HepG2 (cell line): ENCODE measurements around the gene RASGRF1. TPM values are rescaled to one million over a fixed set of nuclear protein-coding genes. Genes with fewer than 3 reads are reported as not detected.

ENCODE experiments used
- ELF3 ChIP-seq: IDR thresholded peaks from 2 replicates; pipeline ENCODE4 v1.6.1; 2016; ENCODE audit warnings: missing genetic modification reagents, missing compliant biosample characterization
- FOXA3 ChIP-seq: IDR thresholded peaks from 2 replicates; pipeline ENCODE4 v1.6.1; 2016; ENCODE audit warnings: missing genetic modification reagents, missing compliant biosample characterization
- HMGA1 ChIP-seq: sonication (generic); formaldehyde crosslinking; conservative IDR thresholded peaks from 2 replicates; pipeline ENCODE4 v1.4.0; 2020; ENCODE audit warnings: missing genetic modification reagents
- KLF13 ChIP-seq: sonication (generic); formaldehyde crosslinking; IDR thresholded peaks from 2 replicates; pipeline ENCODE4 v1.4.0; 2020; ENCODE audit warnings: mild to moderate bottlenecking, missing genetic modification reagents
- ONECUT2 ChIP-seq: sonication (generic); formaldehyde crosslinking; IDR thresholded peaks from 2 replicates; pipeline ENCODE4 v1.4.0; 2020; ENCODE audit warnings: missing genetic modification reagents
- RXRB ChIP-seq: IDR thresholded peaks from 2 replicates; pipeline ENCODE4 v1.6.1; 2016; ENCODE audit warnings: borderline replicate concordance, missing genetic modification reagents, missing compliant biosample characterization
- SMYD3 ChIP-seq: sonication (generic); formaldehyde crosslinking; IDR thresholded peaks from 2 replicates; pipeline ENCODE4 v1.8.1; 2023; ENCODE audit warnings: mild to moderate bottlenecking, missing genetic modification reagents
- SNAI1 ChIP-seq: sonication (generic); formaldehyde crosslinking; IDR thresholded peaks from 2 replicates; pipeline ENCODE4 v1.5.0; 2020; ENCODE audit warnings: mild to moderate bottlenecking, missing genetic modification reagents, borderline replicate concordance
- ZC3H13 ChIP-seq: sonication (generic); formaldehyde crosslinking; IDR thresholded peaks from 2 replicates; pipeline ENCODE4 v1.8.1; 2023; ENCODE audit warnings: mild to moderate bottlenecking, missing genetic modification reagents, moderate library complexity
- ZNF350 ChIP-seq: sonication (generic); formaldehyde crosslinking; IDR thresholded peaks from 2 replicates; pipeline ENCODE4 v1.4.0; 2020; ENCODE audit warnings: mild to moderate bottlenecking, low read depth, missing genetic modification reagents, borderline replicate concordance
- ZNF564 ChIP-seq: sonication (generic); formaldehyde crosslinking; IDR thresholded peaks from 2 replicates; pipeline ENCODE4 v1.8.1; 2023; ENCODE audit warnings: mild to moderate bottlenecking, missing genetic modification reagents
- ZNF629 ChIP-seq: sonication (generic); formaldehyde crosslinking; conservative IDR thresholded peaks from 2 replicates; pipeline ENCODE4 v1.5.0; 2020; ENCODE audit warnings: missing genetic modification reagents
- ZNF747 ChIP-seq: sonication (generic); formaldehyde crosslinking; IDR thresholded peaks from 2 replicates; pipeline ENCODE4 v1.8.1; 2023; ENCODE audit warnings: missing genetic modification reagents, mild to moderate bottlenecking, borderline replicate concordance
- polyA plus RNA-seq, 8 experiments: library from polyadenylated mRNA; depleted of rRNA in 3 of 8; stranded (reverse) in 7 of 8; unstranded in 1 of 8; fragments of >200 nt; fragmentation: Illumina TruSeq in 4 of 8; extraction: Trizol in 4 of 8; gene quantifications; 2 replicates each; pipeline versions ENCODE4 v1.2.1 to v1.2.3, GENCODE V29; 2011 to 2016; ENCODE audit warnings: low read depth in 4 of 8, missing spikeins in 1 of 8, mixed read lengths in 1 of 8; ENCODE audit not compliant: insufficient read depth in 1 of 8
- total RNA-seq, 5 experiments: library from RNA; depleted of rRNA; stranded (reverse); fragments of >200 nt; fragmentation: Illumina TruSeq; extraction: Trizol; gene quantifications; 2 replicates each; pipeline ENCODE4 v1.2.3, GENCODE V29; 2016; ENCODE audit warnings: low read depth in 1 of 5
- TF ChIP-seq, protein P1 (sequence below), 2 experiments: fragments of 450-650 bp in 1 of 2; sonication (generic) in 1 of 2; formaldehyde crosslinking in 1 of 2; IDR thresholded peaks; 2 replicates each; pipeline versions ENCODE4 v1.6.1 to v1.8.0; 2016 to 2022; ENCODE audit warnings: antibody characterized with exemption in 1 of 2, mild to moderate bottlenecking in 1 of 2, missing genetic modification reagents in 1 of 2
- TF ChIP-seq, protein P2 (sequence below): sonication (generic); formaldehyde crosslinking; IDR thresholded peaks from 2 replicates; pipeline ENCODE4 v1.8.1; 2022; ENCODE audit warnings: low read depth, mild to moderate bottlenecking, missing genetic modification reagents

RASGRF1 gene
- total and polyA plus RNA-seq, 2 of the 13 experiments (the other 11 are each of a cell fraction or from before 2014, with no cell fraction given), result 0.55 to 3.0 TPM

DNA sequence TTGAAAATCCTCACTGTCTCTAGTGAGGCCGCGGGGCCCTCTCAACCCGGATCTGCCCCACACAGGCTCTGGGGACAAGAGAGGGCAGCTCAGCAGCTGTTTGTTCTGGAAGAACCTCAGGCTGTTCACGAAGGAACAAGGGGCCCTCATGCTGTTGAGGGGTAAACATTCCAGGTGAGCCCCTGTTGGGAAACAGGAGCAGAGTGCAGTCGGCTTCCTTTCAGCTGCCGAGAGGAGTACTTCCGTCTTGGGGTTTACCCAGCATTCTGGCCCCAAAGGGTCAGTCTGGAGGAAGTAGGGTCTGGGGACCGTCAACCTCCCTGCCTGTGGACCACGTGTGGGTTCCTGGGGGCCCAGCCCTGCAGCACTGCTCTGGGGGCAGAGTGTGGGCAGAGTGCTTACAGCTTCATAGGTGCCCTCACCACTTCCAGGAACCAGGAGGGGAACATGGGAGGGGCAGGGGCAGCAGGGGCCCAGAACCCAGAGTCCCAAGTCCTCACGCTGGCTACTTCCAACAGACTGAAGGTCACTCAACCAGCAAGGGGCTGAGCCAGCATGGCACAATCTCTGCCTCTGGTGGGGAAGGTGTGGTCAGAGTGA lies 96.5 kb downstream of the RASGRF1 start (continued):
- TF ChIP-seq HMGA1 (CRISPR knock-in tag), result no peak
- TF ChIP-seq ZNF629 (CRISPR knock-in tag), result peak; percentile 73
- peak; percentile 30; the same call in 1 of the 2 replicates for TF ChIP-seq KLF13 (CRISPR knock-in tag)
- peak; percentile 95 for TF ChIP-seq FOXA3 (CRISPR knock-in tag)
- TF ChIP-seq, protein P1, sequence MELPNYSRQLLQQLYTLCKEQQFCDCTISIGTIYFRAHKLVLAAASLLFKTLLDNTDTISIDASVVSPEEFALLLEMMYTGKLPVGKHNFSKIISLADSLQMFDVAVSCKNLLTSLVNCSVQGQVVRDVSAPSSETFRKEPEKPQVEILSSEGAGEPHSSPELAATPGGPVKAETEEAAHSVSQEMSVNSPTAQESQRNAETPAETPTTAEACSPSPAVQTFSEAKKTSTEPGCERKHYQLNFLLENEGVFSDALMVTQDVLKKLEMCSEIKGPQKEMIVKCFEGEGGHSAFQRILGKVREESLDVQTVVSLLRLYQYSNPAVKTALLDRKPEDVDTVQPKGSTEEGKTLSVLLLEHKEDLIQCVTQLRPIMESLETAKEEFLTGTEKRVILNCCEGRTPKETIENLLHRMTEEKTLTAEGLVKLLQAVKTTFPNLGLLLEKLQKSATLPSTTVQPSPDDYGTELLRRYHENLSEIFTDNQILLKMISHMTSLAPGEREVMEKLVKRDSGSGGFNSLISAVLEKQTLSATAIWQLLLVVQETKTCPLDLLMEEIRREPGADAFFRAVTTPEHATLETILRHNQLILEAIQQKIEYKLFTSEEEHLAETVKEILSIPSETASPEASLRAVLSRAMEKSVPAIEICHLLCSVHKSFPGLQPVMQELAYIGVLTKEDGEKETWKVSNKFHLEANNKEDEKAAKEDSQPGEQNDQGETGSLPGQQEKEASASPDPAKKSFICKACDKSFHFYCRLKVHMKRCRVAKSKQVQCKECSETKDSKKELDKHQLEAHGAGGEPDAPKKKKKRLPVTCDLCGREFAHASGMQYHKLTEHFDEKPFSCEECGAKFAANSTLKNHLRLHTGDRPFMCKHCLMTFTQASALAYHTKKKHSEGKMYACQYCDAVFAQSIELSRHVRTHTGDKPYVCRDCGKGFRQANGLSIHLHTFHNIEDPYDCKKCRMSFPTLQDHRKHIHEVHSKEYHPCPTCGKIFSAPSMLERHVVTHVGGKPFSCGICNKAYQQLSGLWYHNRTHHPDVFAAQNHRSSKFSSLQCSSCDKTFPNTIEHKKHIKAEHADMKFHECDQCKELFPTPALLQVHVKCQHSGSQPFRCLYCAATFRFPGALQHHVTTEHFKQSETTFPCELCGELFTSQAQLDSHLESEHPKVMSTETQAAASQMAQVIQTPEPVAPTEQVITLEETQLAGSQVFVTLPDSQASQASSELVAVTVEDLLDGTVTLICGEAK (IDR thresholded peaks at IDR 0.05), result no peak
- TF ChIP-seq, protein P1 (CRISPR knock-in tag; IDR thresholded peaks at IDR 0.05), result peak; percentile 73; the same call in 1 of the 2 replicates
- peak; percentile 61; the same call in 1 of the 2 replicates for TF ChIP-seq ZNF747
- no peak; the same call in 1 of the 2 replicates for TF ChIP-seq SMYD3 (CRISPR knock-in tag)
- peak; percentile 100 for TF ChIP-seq ELF3 (CRISPR knock-in tag)
- 0 out of 2 replicates have a peak, but pooled peaks have one; percentile 57 for TF ChIP-seq ZC3H13 (CRISPR knock-in tag)
- no peak for TF ChIP-seq ONECUT2 (CRISPR knock-in tag)
- TF ChIP-seq RXRB (CRISPR knock-in tag), result peak; percentile 98
- TF ChIP-seq SNAI1 (CRISPR knock-in tag), result no peak
- peak; percentile 90; the same call in 1 of the 2 replicates for TF ChIP-seq ZNF350 (CRISPR knock-in tag)
- TF ChIP-seq, protein P2, sequence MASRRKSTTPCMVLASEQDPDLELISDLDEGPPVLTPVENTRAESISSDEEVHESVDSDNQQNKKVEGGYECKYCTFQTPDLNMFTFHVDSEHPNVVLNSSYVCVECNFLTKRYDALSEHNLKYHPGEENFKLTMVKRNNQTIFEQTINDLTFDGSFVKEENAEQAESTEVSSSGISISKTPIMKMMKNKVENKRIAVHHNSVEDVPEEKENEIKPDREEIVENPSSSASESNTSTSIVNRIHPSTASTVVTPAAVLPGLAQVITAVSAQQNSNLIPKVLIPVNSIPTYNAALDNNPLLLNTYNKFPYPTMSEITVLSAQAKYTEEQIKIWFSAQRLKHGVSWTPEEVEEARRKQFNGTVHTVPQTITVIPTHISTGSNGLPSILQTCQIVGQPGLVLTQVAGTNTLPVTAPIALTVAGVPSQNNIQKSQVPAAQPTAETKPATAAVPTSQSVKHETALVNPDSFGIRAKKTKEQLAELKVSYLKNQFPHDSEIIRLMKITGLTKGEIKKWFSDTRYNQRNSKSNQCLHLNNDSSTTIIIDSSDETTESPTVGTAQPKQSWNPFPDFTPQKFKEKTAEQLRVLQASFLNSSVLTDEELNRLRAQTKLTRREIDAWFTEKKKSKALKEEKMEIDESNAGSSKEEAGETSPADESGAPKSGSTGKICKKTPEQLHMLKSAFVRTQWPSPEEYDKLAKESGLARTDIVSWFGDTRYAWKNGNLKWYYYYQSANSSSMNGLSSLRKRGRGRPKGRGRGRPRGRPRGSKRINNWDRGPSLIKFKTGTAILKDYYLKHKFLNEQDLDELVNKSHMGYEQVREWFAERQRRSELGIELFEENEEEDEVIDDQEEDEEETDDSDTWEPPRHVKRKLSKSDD (CRISPR knock-in tag), result peak; percentile 66; the same call in 1 of the 2 replicates
- peak; percentile 85; the same call in 1 of the 2 replicates for TF ChIP-seq ZNF564 (CRISPR knock-in tag)
